ENCODE results near the gene CFAP119.
A peak's percentile ranks its signal among the peaks of the same experiment; 100 is the strongest.
"Not testable (repeated sequence)": the region's sequence is repeated elsewhere in the genome, so short reads cannot be mapped to it uniquely, and the experiment has no call there.

The CFAP119 gene

DNA sequence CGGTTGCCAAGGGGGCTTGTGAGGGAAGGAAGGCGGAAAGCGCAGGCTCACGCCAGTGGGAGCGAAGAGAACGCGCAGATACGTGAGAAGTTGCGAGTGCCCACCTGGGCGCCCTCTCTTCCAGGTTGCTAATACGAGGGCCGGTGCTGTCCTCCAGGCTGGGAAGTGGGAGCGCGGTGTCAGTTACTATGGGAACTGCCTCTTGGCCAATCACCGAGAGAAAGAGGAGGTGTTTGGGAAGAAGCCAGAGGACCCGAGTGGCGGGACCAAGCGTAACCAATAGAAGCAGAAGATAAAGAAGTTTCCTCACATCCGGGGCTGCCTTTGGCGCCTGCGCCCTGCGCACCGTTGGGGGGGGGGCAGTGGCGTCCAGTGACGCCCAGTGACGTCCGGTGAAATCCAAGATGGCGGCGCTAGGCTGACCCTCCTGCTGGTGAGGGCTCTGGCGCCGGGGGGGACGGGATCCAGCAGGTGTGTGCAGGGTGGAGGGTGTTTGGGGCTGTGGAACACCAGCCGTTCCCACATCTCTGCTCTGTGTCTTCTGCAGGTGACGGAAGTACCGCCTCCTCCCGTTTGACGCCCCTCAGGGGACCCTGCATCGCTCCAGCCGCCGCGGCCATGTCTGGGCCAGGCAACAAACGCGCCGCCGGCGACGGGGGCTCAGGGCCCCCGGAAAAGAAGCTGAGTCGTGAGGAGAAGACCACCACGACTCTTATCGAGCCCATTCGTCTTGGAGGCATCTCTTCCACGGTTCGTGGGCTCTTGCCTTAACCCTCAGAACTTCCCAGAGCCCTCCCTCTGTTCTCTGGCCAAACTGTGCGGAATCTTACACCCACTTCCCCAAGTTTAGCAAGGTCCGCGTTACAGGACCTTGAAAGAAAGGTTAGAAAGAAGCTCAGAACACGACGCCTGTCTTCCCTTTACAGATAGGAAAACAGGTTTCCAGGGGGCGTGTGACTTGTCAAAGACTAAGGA lies at the start of gene CFAP119, which contains the start of gene RNF40:
CFAP119 (minus strand) TSS at position 135 of the 975 bp plus-strand sequence. CDS start 314 bp downstream, outside the sequence.
RNF40 (plus strand) TSS at position 395 of the 975 bp plus-strand sequence; CDS start at position 619, 224 bp downstream.
- DNase-seq (ENCODE audit: low read depth in 2 of 2): peak; percentile 74 to 83

DNA sequence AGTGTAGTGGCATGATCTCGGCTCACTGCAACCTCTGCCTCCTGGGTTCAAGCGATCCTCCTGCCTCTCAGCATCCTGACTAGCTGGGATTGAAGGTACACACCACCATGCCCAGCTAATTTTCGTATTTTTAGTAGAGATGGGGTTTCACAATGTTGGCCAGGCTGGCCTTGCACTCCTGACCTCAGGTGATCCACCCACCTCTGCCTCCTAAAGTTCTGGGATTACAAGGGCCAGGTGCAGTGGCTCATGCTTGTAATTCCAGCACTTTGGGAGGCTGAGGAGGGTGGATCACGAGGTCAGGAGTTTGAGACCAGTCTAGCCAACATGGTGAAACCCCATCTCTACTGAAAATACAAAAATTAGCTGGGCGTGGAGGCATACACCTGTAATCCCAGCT lies 47.8 kb upstream of the CFAP119 start:
- not testable (repeated sequence) for DNase-seq (ENCODE audit: low read depth in 2 of 2)

DNA sequence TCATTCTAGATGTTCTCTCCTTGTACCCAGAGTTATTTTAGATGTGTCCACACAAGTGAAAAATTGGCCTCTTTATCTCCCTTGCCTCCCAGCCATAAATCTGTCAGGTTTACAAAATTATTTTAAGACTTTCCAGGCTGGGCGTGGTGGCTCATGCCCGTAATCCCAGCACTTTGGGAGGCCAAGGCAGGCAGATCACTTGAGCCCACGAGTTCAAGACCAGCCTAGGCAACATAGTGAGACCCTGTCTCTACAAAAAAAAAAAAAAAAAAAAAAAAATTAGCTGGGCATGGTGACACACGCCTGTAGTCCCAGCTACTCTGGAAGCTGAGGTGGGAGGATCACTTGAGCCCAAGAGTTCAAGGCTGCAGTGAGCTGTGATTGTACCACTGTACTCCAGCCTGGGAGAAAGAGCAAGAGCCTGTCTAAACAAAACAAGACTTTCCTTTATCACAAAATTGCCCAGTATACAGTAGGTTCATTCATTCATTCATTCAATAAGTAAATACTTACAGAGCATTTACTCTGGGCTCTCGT lies 47.1 kb upstream of the CFAP119 start:
- DNase-seq (ENCODE audit: low read depth in 2 of 2): not testable (repeated sequence)

DNA sequence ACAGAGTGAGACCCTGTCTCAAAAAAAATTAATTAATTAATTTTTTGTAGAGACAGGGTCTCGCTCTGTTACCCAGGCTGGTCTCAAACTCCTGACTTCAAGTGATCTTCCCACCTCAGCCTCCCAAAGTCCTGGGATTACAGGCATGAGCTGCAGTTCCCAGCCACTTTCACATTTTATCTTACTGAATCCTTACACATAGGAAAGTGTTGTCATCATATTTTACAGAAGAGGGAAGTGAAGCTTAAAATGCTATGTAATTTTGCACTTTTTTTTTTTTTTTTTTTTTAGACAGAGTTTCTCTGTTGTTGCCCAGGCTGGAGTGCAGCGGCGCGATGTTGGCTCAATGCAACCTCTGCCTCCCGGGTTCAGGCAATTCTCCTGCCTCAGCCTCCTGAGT lies 46.3 kb upstream of the CFAP119 start:
- DNase-seq (ENCODE audit: low read depth in 2 of 2): no peak

GRCh38 chr16:30805370-30806169 lies 43.7 kb upstream of the CFAP119 start:
- DNase-seq (ENCODE audit: low read depth in 2 of 2): peak; percentile 20 to 34

- no peak for DNase-seq (ENCODE audit: low read depth in 2 of 2)
These were observed 43.2 kb upstream of the CFAP119 start for GRCh38 chr16:30805056-30805369.

GRCh38 chr16:30802936-30803335 lies 41.1 kb upstream of the CFAP119 start:
- DNase-seq (ENCODE audit: low read depth in 2 of 2): no peak

- DNase-seq (ENCODE audit: low read depth in 2 of 2): no peak
These were observed 35.9 kb upstream of the CFAP119 start for GRCh38 chr16:30797670-30798309.

GRCh38 chr16:30794634-30795033 lies 32.8 kb upstream of the CFAP119 start:
- DNase-seq (ENCODE audit: low read depth in 2 of 2): no peak

DNA sequence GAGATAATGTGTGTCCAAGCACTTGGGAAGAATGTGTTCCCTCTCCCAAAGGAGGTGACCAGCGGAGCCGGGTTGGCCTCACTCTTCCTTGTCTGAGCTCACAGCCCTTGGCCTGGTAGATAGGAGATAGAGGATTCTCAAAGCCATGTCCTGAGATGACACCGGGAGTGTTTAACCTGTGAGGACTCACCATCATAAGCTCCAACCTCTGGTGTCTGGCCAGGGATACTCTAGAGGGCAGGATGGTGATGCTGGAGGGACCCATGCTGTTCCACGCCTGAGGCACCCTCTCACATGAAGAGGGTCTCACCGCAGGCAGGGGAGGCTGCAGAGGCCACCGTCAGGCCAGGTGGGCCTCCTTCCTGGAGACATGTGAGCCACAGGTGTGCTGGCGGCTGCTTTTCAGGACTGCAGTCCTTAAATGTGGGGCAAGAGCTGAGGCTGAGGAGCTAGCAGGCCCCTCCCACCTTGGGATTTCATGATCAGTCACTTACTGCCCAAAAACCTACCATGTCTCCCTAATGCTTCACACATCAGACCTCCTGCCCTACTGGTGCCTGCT lies 31.7 kb upstream of the CFAP119 start:
- DNase-seq (ENCODE audit: low read depth in 2 of 2): no peak

- no peak for DNase-seq (ENCODE audit: low read depth in 2 of 2)
These were observed 25.9 kb upstream of the CFAP119 start for GRCh38 chr16:30787613-30788378.

GRCh38 chr16:30786936-30787612 lies 25.2 kb upstream of the CFAP119 start, which contains the start of gene ZNF629:
TSS of gene ZNF629 (minus strand) at chr16:30787205. CDS start at chr16:30784482, 2,723 bp downstream.
- DNase-seq (ENCODE audit: low read depth in 2 of 2): no peak

DNA sequence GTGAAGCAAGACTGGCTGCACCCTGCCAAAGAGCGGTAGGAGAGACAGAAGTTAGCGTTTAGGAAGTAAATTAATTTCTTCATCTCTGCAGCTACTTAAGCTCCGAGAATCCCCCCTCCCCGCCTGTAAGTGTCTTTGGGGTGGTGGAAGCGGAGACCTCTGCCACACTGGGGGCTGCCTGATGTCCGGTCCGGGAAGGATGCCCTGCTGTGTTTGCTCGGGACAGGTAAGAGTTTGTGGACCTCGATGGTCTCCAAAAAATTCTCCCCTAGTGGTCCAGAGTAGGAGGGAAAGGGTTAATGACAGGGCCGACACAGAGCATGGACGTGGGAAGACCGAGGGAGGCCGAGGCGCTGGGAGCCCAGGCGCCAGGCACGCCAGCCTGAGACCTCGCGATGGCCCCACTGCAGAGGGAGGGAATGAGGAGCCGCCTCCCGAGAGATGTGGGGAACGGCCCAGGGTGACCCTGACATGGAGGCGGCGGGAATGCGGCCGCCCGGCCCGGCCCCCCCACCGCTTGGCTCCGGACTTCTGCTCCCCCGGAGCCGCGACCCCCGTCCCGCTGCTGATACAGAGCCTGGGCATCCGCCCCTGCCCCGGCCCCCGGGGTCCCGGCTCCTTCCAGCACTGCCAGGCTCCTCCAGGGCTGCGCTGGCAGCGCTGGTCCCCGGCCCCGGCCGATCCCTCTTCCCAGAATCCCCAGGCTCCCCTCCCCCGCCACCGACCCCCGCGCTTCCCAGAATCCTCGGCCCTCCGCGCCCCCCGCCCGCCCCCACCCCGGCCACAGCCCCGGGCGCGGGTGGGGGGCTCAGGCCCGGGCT lies 24.5 kb upstream of the CFAP119 start:
- DNase-seq (ENCODE audit: low read depth in 2 of 2): no peak

GRCh38 chr16:30785126-30786106 lies 23.6 kb upstream of the CFAP119 start:
- no peak for DNase-seq (ENCODE audit: low read depth in 2 of 2)

DNA sequence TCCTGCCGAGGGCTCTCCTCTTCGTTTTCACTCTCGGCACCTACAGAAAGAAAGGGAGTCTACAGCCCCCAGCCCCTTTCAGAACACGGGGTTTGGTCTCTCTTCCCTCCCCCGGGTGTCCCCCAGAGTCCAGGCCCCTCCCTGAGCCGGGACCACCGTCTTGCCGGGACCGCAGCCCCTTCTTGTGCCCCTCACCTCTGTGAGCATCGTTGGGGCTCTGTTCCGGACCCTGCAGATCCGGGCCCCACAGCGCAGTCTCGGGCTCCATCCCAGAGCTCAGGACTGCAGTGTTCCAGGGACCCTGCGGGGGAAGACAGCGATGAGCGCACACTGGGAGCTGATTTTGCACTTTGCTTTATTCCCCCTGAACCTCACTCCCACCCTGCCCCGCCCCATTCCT lies 22.4 kb upstream of the CFAP119 start:
- no peak for DNase-seq (ENCODE audit: low read depth in 2 of 2)

DNA sequence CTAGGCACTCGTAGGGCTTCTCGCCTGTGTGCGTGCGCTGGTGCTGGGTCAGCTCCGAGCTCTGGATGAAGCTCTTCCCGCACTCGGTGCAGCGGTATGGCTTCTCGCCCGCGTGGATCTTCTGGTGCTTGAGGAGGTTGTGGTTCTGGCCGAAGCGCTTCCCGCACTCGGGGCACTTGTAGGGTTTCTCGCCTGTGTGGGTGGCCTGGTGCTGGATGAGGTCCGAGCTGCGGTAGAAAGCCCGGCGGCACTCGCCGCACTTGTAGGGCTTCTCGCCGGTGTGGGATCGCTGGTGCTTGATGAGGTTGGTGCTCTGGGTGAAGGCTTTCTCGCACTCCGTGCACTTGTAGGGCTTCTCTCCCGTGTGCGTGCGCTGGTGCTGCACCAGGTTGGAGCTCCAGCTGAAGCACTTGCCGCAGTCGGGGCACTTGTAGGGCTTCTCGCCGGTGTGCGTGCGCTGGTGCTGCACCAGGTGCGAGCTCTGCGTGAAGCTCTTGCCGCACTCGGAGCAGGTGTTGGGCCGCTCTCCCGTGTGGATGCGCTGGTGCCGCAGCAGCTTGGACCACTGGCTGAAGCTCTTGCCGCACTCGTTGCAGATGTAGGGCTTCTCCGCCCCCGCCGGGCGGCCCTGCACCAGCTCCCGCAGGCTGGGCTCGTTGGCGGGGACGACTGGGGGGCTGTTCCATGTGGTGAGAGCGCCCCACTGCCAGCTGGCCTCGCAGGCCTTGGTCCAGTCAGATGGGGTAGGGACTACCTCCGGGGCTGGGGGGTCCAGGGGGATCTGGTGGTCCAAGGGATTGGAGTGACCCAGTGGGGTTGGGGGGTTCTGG lies 21.6 kb upstream of the CFAP119 start:
- DNase-seq (ENCODE audit: low read depth in 2 of 2): no peak

Measured in stimulated activated CD8-positive, alpha-beta memory T cell treated with anti-CD3 and anti-CD28 coated beads, Interleukin-7, amount 100 ng/mL, for 1 hour (primary cell).